Tibial artery (tissue), 4 donors: ENCODE measurements around the gene ZNF385B.

ENCODE experiments used
- DNase-seq, 2 donors: peaks; one replicate each; pipeline ENCODE4 v3.0.0-alpha.2; 2019
- H3K27ac ChIP-seq, 2 donors: fragments of 200-600 bp; sonication (generic) in 1 of 2; 1 replicate in 1 of 2; 2 replicates in 1 of 2; pipeline ENCODE4 v1.5.1; 2018 to 2019; ENCODE audit warnings: mild to moderate bottlenecking in 1 of 2
- H3K27me3 ChIP-seq, 2 donors: fragments of 200-600 bp; sonication (generic) in 1 of 2; one replicate each; pipeline versions ENCODE4 v1.5.1 to v1.6.0; 2016 to 2019
- H3K36me3 ChIP-seq, 3 donors: fragments of 200-600 bp; sonication (generic) in 2 of 3; one replicate each; pipeline ENCODE4 v1.5.1; 2016 to 2019; ENCODE audit warnings: mild to moderate bottlenecking in 2 of 3
- H3K4me1 ChIP-seq, 4 donors: fragments of 200-600 bp; sonication (generic) in 2 of 4; 1 replicate in 3 of 4; 2 replicates in 1 of 4; pipeline ENCODE4 v1.5.1; 2016 to 2019
- H3K4me3 ChIP-seq, 2 donors: fragments of 200-600 bp; sonication (generic) in 1 of 2; 1 replicate in 1 of 2; 2 replicates in 1 of 2; pipeline ENCODE4 v1.5.1; 2018 to 2019; ENCODE audit warnings: mild to moderate bottlenecking in 2 of 2
- H3K9me3 ChIP-seq, 3 donors: fragments of 200-600 bp; sonication (generic) in 1 of 3; one replicate each; pipeline ENCODE4 v1.5.1; 2016 to 2019
- CTCF ChIP-seq, 2 experiments: fragments of 200-600 bp in 1 of 2; fragments of 450-650 bp in 1 of 2; IDR thresholded peaks; one replicate each; pipeline ENCODE4 v1.5.1; 2017 to 2019; ENCODE audit warnings: antibody characterized with exemption in 2 of 2, mild to moderate bottlenecking in 1 of 2, moderate library complexity in 1 of 2
- intact Hi-C: fragments of 100-400 bp; cut with DNase I; formaldehyde crosslinking; loops from one replicate; pipeline ENCODE4 v1.15.0; 2023; ENCODE audit warnings: low total_unique reads

ZNF385B gene

GRCh38 chr2:179724403-179724802, 137.0 kb downstream of the ZNF385B start:
- no peak overlapping the region for H3K4me3 ChIP-seq
- TF ChIP-seq CTCF (IDR thresholded peaks at IDR 0.05), result no peak
- H3K9me3 ChIP-seq, result no peaks in the 10 kb centered on the region
- no peaks in the 10 kb centered on the region for H3K27me3 ChIP-seq
- DNase-seq, result no peak
- H3K36me3 ChIP-seq, result no peaks in the 10 kb centered on the region
- no peak overlapping the region for H3K27ac ChIP-seq
- H3K4me1 ChIP-seq, result no peaks in the 10 kb centered on the region
- intact Hi-C loops, result no loop called here

GRCh38 chr2:179720173-179720772, 141.1 kb downstream of the ZNF385B start:
- Histone ChIP-seq H3K27me3 (no peaks in the 10 kb centered on the region), H3K9me3 (no peaks in the 10 kb centered on the region), H3K4me3 (no peak overlapping the region), H3K36me3 (no peaks in the 10 kb centered on the region), H3K4me1 (no peaks in the 10 kb centered on the region), H3K27ac (no peak overlapping the region)
- intact Hi-C loops, result no loop called here
- DNase-seq, result no peak
- no peak for TF ChIP-seq CTCF (IDR thresholded peaks at IDR 0.05)

GRCh38 chr2:179715871-179716270, 145.5 kb downstream of the ZNF385B start:
- intact Hi-C loops, result no loop called here
- Histone ChIP-seq H3K4me3 (no peak overlapping the region), H3K9me3 (no peaks in the 10 kb centered on the region), H3K27me3 (no peaks in the 10 kb centered on the region), H3K36me3 (no peaks in the 10 kb centered on the region), H3K4me1 (no peaks in the 10 kb centered on the region), H3K27ac (no peak overlapping the region)
- DNase-seq, result no peak
- no peak for TF ChIP-seq CTCF (IDR thresholded peaks at IDR 0.05)

GRCh38 chr2:179715196-179715595, 146.2 kb downstream of the ZNF385B start:
- no peak for TF ChIP-seq CTCF (IDR thresholded peaks at IDR 0.05)
- no peaks in the 10 kb centered on the region for H3K9me3 ChIP-seq
- H3K27ac ChIP-seq, result no peak overlapping the region
- no peaks in the 10 kb centered on the region for H3K4me1 ChIP-seq
- no peak overlapping the region for H3K4me3 ChIP-seq
- no peaks in the 10 kb centered on the region for H3K27me3 ChIP-seq
- no peak for DNase-seq
- intact Hi-C loops, result no loop called here
- no peaks in the 10 kb centered on the region for H3K36me3 ChIP-seq

GRCh38 chr2:179712825-179713224, 148.6 kb downstream of the ZNF385B start:
- intact Hi-C loops, result no loop called here
- DNase-seq, result no peak
- H3K27ac ChIP-seq, result no peak overlapping the region

More at GRCh38 chr2:179712825-179713224, 148.6 kb downstream of the ZNF385B start:
- no peaks in the 10 kb centered on the region for H3K27me3 ChIP-seq
- H3K4me1 ChIP-seq, result no peaks in the 10 kb centered on the region
- TF ChIP-seq CTCF (IDR thresholded peaks at IDR 0.05), result no peak
- no peak overlapping the region for H3K4me3 ChIP-seq
- H3K36me3 ChIP-seq, result no peaks in the 10 kb centered on the region
- H3K9me3 ChIP-seq, result no peaks in the 10 kb centered on the region
